Transverse colon (tissue), 4 donors: ENCODE data around the gene CDON.

ENCODE experiments used
- CTCF ChIP-seq, 5 experiments: fragments of 200-600 bp in 3 of 5; fragments of 450-650 bp in 2 of 5; sonication (generic) in 3 of 5; IDR thresholded peaks; 1 replicate in 2 of 5; 2 replicates in 3 of 5; pipeline ENCODE4 v1.5.1; 2016 to 2017; ENCODE audit warnings: antibody characterized with exemption in 5 of 5, inconsistent platforms in 3 of 5, mild to moderate bottlenecking in 2 of 5, moderate library complexity in 1 of 5
- EP300 ChIP-seq: sonication (generic); formaldehyde crosslinking; IDR thresholded peaks from one replicate; pipeline ENCODE4 v1.6.1; 2017; ENCODE audit warnings: antibody characterized with exemption, low read depth
- POLR2A ChIP-seq: fragments of 450-650 bp; IDR thresholded peaks from one replicate; pipeline ENCODE4 v1.6.1; 2016; ENCODE audit warnings: antibody characterized with exemption, mild to moderate bottlenecking, moderate library complexity
- POLR2AphosphoS5 ChIP-seq, 3 donors: sonication (generic); formaldehyde crosslinking; IDR thresholded peaks; one replicate each; pipeline ENCODE4 v1.6.1; 2016; ENCODE audit warnings: antibody characterized with exemption in 3 of 3

GRCh38 chr11:125980436-125980835 is 82.2 kb downstream of the CDON start:
- TF ChIP-seq CTCF (IDR thresholded peaks at IDR 0.05) (no peak), EP300 (no peak), POLR2A (no peak), POLR2AphosphoS5 (IDR thresholded peaks at IDR 0.05) (no peak)
